EH (cell line): ENCODE measurements around the gene PPP1R13L.
A peak's percentile ranks its signal among the peaks of the same experiment; 100 is the strongest.
"Not testable (repeated sequence)": the region's sequence is repeated elsewhere in the genome, so short reads cannot be mapped to it uniquely, and the experiment has no call there.

Experiments
- DNase-seq: peaks from one replicate; pipeline ENCODE4 v3.0.0-alpha.2; 2015; ENCODE audit warnings: low read depth

PPP1R13L gene

GRCh38 chr19:45432543-45432942, 27.7 kb upstream of the PPP1R13L start:
- DNase-seq, result not testable (repeated sequence)

GRCh38 chr19:45431008-45431407, 26.1 kb upstream of the PPP1R13L start:
- peak; percentile 39 for DNase-seq

GRCh38 chr19:45429896-45430295, 25.0 kb upstream of the PPP1R13L start:
- DNase-seq, result not testable (repeated sequence)

- peak; percentile 84 for DNase-seq
Measured at GRCh38 chr19:45428384-45429231, 23.7 kb upstream of the PPP1R13L start.

- DNase-seq, result peak; percentile 98
Measured at GRCh38 chr19:45424191-45425058, 19.6 kb upstream of the PPP1R13L start.

GRCh38 chr19:45423589-45424190, 18.8 kb upstream of the PPP1R13L start, which contains the start of gene ERCC1:
ERCC1 (minus strand) TSS chr19:45423917; CDS start chr19:45423374, 543 bp downstream.
- peak; percentile 96 for DNase-seq

- no peak for DNase-seq
Measured at GRCh38 chr19:45423033-45423588, 18.2 kb upstream of the PPP1R13L start.

- no peak for DNase-seq
Measured at GRCh38 chr19:45421947-45422498, 17.2 kb upstream of the PPP1R13L start.

GRCh38 chr19:45420871-45421270, 16.0 kb upstream of the PPP1R13L start:
- DNase-seq, result no peak

- no peak for DNase-seq
Measured at GRCh38 chr19:45420356-45420755, 15.5 kb upstream of the PPP1R13L start.

GRCh38 chr19:45419895-45420294, 15.0 kb upstream of the PPP1R13L start:
- no peak for DNase-seq

GRCh38 chr19:45419396-45419795, 14.5 kb upstream of the PPP1R13L start:
- DNase-seq, result no peak

GRCh38 chr19:45418802-45419201, 13.9 kb upstream of the PPP1R13L start:
- no peak for DNase-seq

- DNase-seq, result no peak
Measured at GRCh38 chr19:45417151-45417550, 12.3 kb upstream of the PPP1R13L start.

- DNase-seq, result no peak
Measured at GRCh38 chr19:45414468-45414867, 9.6 kb upstream of the PPP1R13L start.

- DNase-seq, result no peak
Measured at GRCh38 chr19:45413497-45413896, 8.6 kb upstream of the PPP1R13L start.

GRCh38 chr19:45410330-45410729, 5.5 kb upstream of the PPP1R13L start:
- DNase-seq, result not testable (repeated sequence)

- DNase-seq, result no peak
Measured at GRCh38 chr19:45409557-45409920, 4.7 kb upstream of the PPP1R13L start.

- DNase-seq, result no peak
Measured at GRCh38 chr19:45408830-45409556, 4.1 kb upstream of the PPP1R13L start.

- DNase-seq, result no peak
Measured at GRCh38 chr19:45408121-45408520, 3.3 kb upstream of the PPP1R13L start.

GRCh38 chr19:45407585-45407984, 2.7 kb upstream of the PPP1R13L start:
- DNase-seq, result not testable (repeated sequence)
